ENCODE measurements around the gene HMGCL. TPM values are rescaled to one million over a fixed set of nuclear protein-coding genes. Genes with fewer than 3 reads are reported as not detected.

HMGCL gene
- total RNA-seq, 1 donor = 39.8 TPM

- peak within 1 kb of the TSS; percentile 63 for H3K27ac ChIP-seq (ENCODE audit: low read depth, low read length)
- peak within 1 kb of the TSS; percentile 92 for H3K4me3 ChIP-seq (ENCODE audit: insufficient read depth, low read length)
- peak; percentile 100 for DNase-seq (ENCODE audit: insufficient read length, low spot score, missing footprints)
- no peaks in the 10 kb centered on the region for H3K9me3 ChIP-seq (ENCODE audit: low read depth, low read length)
- peak within 1 kb of the TSS; percentile 74 for H2AFZ ChIP-seq (ENCODE audit: low read length)
- no peak for TF ChIP-seq CTCF (IDR thresholded peaks at IDR 0.05; ENCODE audit: extremely low read depth, low read depth, low read length)
- peak within 1 kb of the TSS; percentile 97 for H3K4me2 ChIP-seq (ENCODE audit: insufficient read depth, low read length)
- peaks cover 16% of the 10 kb centered on the region for H3K4me1 ChIP-seq (ENCODE audit: insufficient read depth, low read length)
- H3K79me2 ChIP-seq (ENCODE audit: insufficient read depth, low read length) = no peaks in the 10 kb centered on the region
- H3K36me3 ChIP-seq (ENCODE audit: insufficient read depth, low read length) = peaks cover 35% of the 10 kb centered on the region
- no peaks in the 10 kb centered on the region for H3K27me3 ChIP-seq (ENCODE audit: insufficient read depth, low read length)
- H4K20me1 ChIP-seq (ENCODE audit: insufficient read depth, low read length) = no peaks in the 10 kb centered on the region
Measured at GRCh38 chr1:23800400-23801337, 24.6 kb downstream of the HMGCL start, which contains the start of gene GALE. Gene GALE (minus strand): TSS chr1:23800754. CDS start chr1:23799007, 1,747 bp downstream.

GRCh38 chr1:23799570-23800399 is 25.4 kb downstream of the HMGCL start:
- Histone ChIP-seq H3K79me2 (ENCODE audit: insufficient read depth, low read length) (no peaks in the 10 kb centered on the region), H3K27ac (ENCODE audit: low read depth, low read length) (peak overlapping the region; percentile 52), H3K9me3 (ENCODE audit: low read depth, low read length) (no peaks in the 10 kb centered on the region), H3K27me3 (ENCODE audit: insufficient read depth, low read length) (no peaks in the 10 kb centered on the region), H2AFZ (ENCODE audit: low read length) (peak overlapping the region; percentile 49), H4K20me1 (ENCODE audit: insufficient read depth, low read length) (no peaks in the 10 kb centered on the region), H3K4me2 (ENCODE audit: insufficient read depth, low read length) (peak overlapping the region; percentile 97), H3K4me3 (ENCODE audit: insufficient read depth, low read length) (peak overlapping the region; percentile 92), H3K4me1 (ENCODE audit: insufficient read depth, low read length) (peaks cover 16% of the 10 kb centered on the region), H3K36me3 (ENCODE audit: insufficient read depth, low read length) (peaks cover 37% of the 10 kb centered on the region)
- TF ChIP-seq CTCF (IDR thresholded peaks at IDR 0.05; ENCODE audit: extremely low read depth, low read depth, low read length) = no peak
- peak; percentile 98 for DNase-seq (ENCODE audit: insufficient read length, low spot score, missing footprints)

GRCh38 chr1:23799255-23799569 is 26.0 kb downstream of the HMGCL start:
- peaks cover 37% of the 10 kb centered on the region for H3K36me3 ChIP-seq (ENCODE audit: insufficient read depth, low read length)
- no peaks in the 10 kb centered on the region for H3K79me2 ChIP-seq (ENCODE audit: insufficient read depth, low read length)
- no peak for DNase-seq (ENCODE audit: insufficient read length, low spot score, missing footprints)
- peak overlapping the region; percentile 52 for H3K27ac ChIP-seq (ENCODE audit: low read depth, low read length)
- no peak for TF ChIP-seq CTCF (IDR thresholded peaks at IDR 0.05; ENCODE audit: extremely low read depth, low read depth, low read length)
- peak overlapping the region; percentile 92 for H3K4me3 ChIP-seq (ENCODE audit: insufficient read depth, low read length)
- H3K4me1 ChIP-seq (ENCODE audit: insufficient read depth, low read length) = peaks cover 16% of the 10 kb centered on the region
- no peaks in the 10 kb centered on the region for H4K20me1 ChIP-seq (ENCODE audit: insufficient read depth, low read length)
- H3K27me3 ChIP-seq (ENCODE audit: insufficient read depth, low read length) = no peaks in the 10 kb centered on the region
- peak overlapping the region; percentile 97 for H3K4me2 ChIP-seq (ENCODE audit: insufficient read depth, low read length)
- no peaks in the 10 kb centered on the region for H3K9me3 ChIP-seq (ENCODE audit: low read depth, low read length)
- peak overlapping the region; percentile 49 for H2AFZ ChIP-seq (ENCODE audit: low read length)

Data from osteoblast (primary cell).